ENCODE measurements around the gene PHKA2. TPM values are rescaled to one million over a fixed set of nuclear protein-coding genes. Genes with fewer than 3 reads are reported as not detected.
A peak's percentile ranks its signal among the peaks of the same experiment; 100 is the strongest.

PHKA2 gene
- polyA plus RNA-seq, 1 experiment = 12.3 TPM

DNA sequence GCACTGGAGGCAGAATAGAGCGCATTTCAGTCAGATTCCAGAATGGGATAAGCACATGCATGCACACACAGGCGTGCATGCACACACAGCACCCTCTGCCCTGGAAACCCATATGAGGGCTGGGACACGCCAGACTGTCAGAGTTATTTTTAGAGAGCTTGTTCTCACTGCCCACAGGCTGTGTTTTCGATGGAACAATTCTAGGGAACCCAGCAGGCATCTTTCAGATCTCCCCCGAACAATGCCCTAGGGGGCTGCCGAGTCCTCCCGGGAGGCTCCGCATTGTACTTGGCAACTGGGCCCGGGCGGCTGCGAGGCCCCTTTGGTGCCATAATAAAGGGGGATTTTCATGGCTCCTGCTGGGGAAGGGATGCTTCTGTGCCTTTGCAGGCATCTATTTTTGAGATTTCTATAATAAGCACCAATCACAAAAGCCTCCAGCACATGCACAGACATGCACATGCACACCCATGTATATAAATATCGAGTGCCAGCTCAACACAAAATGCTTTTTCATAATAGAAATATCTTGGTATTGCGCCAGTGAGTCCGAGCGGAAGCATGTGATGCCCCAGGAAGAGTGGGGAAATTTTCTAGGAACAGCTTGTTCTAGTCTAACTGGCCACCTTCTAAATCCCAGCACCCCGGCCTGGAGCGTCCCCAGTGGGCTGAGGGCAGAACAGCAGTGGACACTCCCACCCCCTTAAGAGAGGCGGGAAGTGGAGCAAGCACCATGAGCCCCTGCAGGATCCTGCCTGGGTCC is 88.5 kb downstream of the PHKA2 start:
- Histone ChIP-seq H3K27ac (ENCODE audit: low read depth, low read length) (no peak overlapping the region), H3K4me3 (ENCODE audit: low read depth, low read length) (no peak overlapping the region), H3K9me3 (ENCODE audit: control insufficient read depth, insufficient read depth, low read length) (no peaks in the 10 kb centered on the region), H3K27me3 (ENCODE audit: control insufficient read depth, insufficient read depth, low read length) (no peaks in the 10 kb centered on the region)
- no peak for DNase-seq (ENCODE audit: low read depth, low spot score)
- ChIA-PET POLR2A (no interaction called here), CTCF (interaction anchor here (0.7 to 1.9 kb wide), 7 partner anchors 8 to 517 kb away, joined by 3 to 7 read pairs (median 4); no protein-coding TSS in a partner anchor)
- TF ChIP-seq CTCF (IDR thresholded peaks at IDR 0.05; ENCODE audit: low read depth, low read length) = peak; percentile 47

GRCh38 chrX:18894156-18894555 is 89.8 kb downstream of the PHKA2 start:
- ChIA-PET CTCF (no interaction called here), POLR2A (no interaction called here)
- DNase-seq (ENCODE audit: low read depth, low spot score) = no peak

DNA sequence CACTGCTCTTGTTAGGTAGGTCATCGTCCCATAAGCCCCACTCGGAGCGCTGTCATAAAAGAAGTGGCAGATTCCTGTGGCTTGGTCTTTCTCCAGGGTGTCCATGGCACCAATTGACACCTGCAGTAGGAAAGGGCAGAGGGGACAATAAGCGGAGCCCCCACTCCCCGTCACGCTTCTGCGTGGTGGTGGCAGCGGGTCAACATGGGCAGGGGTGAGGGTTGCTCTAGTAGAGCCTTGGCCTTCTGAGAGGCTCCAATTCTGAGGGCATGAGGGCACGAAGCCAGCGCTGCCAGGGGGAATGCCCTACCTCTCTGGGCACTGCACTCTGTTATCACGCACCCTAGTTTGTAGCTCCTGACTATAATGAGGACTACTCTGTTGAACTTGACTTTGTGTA is 90.4 kb downstream of the PHKA2 start:
- no peaks in the 10 kb centered on the region for H3K27me3 ChIP-seq (ENCODE audit: control insufficient read depth, insufficient read depth, low read length)

More at GRCh38 chrX:18894156-18894555, 89.8 kb downstream of the PHKA2 start:
- Histone ChIP-seq H3K9me3 (ENCODE audit: control insufficient read depth, insufficient read depth, low read length) (no peaks in the 10 kb centered on the region), H3K27ac (ENCODE audit: low read depth, low read length) (no peak overlapping the region), H3K4me3 (ENCODE audit: low read depth, low read length) (no peak overlapping the region), H3K27me3 (ENCODE audit: control insufficient read depth, insufficient read depth, low read length) (no peaks in the 10 kb centered on the region)
- TF ChIP-seq CTCF (IDR thresholded peaks at IDR 0.05; ENCODE audit: low read depth, low read length) = no peak

GRCh38 chrX:18892899-18893298 is 91.0 kb downstream of the PHKA2 start:
- TF ChIP-seq CTCF (IDR thresholded peaks at IDR 0.05; ENCODE audit: low read depth, low read length) = no peak
- CTCF ChIA-PET = no interaction called here
- H3K4me3 ChIP-seq (ENCODE audit: low read depth, low read length) = no peak overlapping the region
- no peaks in the 10 kb centered on the region for H3K27me3 ChIP-seq (ENCODE audit: control insufficient read depth, insufficient read depth, low read length)
- H3K9me3 ChIP-seq (ENCODE audit: control insufficient read depth, insufficient read depth, low read length) = no peaks in the 10 kb centered on the region
- H3K27ac ChIP-seq (ENCODE audit: low read depth, low read length) = no peak overlapping the region
- no peak for DNase-seq (ENCODE audit: low read depth, low spot score)
- POLR2A ChIA-PET = no interaction called here

More for the DNA sequence above, 90.4 kb downstream of the PHKA2 start:
- CTCF ChIA-PET = no interaction called here
- POLR2A ChIA-PET = no interaction called here
- no peak overlapping the region for H3K4me3 ChIP-seq (ENCODE audit: low read depth, low read length)
- no peak overlapping the region for H3K27ac ChIP-seq (ENCODE audit: low read depth, low read length)
- TF ChIP-seq CTCF (IDR thresholded peaks at IDR 0.05; ENCODE audit: low read depth, low read length) = no peak
- DNase-seq (ENCODE audit: low read depth, low spot score) = no peak
- H3K9me3 ChIP-seq (ENCODE audit: control insufficient read depth, insufficient read depth, low read length) = no peaks in the 10 kb centered on the region

DNA sequence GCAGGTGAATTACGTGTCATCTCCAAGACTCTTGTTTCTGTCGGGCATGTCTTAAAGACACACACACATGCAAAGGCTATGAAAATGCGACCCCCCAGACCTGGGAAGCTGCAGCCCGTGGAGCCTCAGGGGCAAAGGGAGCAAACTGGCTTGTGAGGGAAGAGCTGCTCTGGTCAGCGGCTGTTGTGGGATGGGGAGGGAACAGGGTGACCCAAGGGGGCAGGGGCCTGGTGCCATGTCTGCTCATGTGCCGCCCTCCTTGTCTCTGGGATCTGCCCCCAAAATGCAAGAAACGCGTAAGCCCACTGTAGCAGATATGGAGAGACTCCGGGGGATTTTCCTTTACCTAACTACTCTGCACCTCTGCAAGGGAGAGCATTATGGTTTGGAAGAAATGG is 92.4 kb downstream of the PHKA2 start:
- POLR2A ChIA-PET = no interaction called here
- CTCF ChIA-PET = no interaction called here
- DNase-seq (ENCODE audit: low read depth, low spot score) = no peak
- Histone ChIP-seq H3K27me3 (ENCODE audit: control insufficient read depth, insufficient read depth, low read length) (no peaks in the 10 kb centered on the region), H3K27ac (ENCODE audit: low read depth, low read length) (no peak overlapping the region), H3K9me3 (ENCODE audit: control insufficient read depth, insufficient read depth, low read length) (no peaks in the 10 kb centered on the region), H3K4me3 (ENCODE audit: low read depth, low read length) (no peak overlapping the region)
- TF ChIP-seq CTCF (IDR thresholded peaks at IDR 0.05; ENCODE audit: low read depth, low read length) = no peak
